Measurements from ENCODE around the gene TBX20.
"Not testable (repeated sequence)": the region's sequence is repeated elsewhere in the genome, so short reads cannot be mapped to it uniquely, and the experiment has no call there.

Gene TBX20

GRCh38 chr7:35198370-35199140, 55.3 kb downstream of the TBX20 start:
- not testable (repeated sequence) for DNase-seq

DNA sequence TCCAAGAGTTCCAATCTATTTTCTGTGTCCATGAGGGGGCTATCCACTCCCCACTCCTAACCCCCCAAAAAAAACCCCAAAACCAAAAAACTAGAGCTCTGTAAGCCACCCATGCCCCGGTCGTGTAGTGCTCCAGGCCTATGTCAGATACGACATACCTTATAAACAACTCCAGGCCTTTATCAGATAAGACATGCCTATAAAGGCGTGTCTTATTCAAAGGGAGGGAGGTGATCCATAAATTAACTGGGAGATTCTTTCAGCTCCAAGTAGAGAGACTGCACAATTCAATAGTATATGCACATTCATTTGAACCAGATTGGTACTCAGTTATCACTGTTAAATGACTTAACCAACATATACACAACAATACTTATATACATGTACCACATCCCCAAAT, 62.3 kb downstream of the TBX20 start:
- H3K9me3 ChIP-seq; DNase-seq; H3K4me1 ChIP-seq; H3K36me3 ChIP-seq; H3K4me3 ChIP-seq (ENCODE audit: low read depth, low read length); H3K27me3 ChIP-seq: not testable (repeated sequence)

More at GRCh38 chr7:35198370-35199140, 55.3 kb downstream of the TBX20 start:
- peaks cover 29% of the 10 kb centered on the region for H3K36me3 ChIP-seq
- not testable (repeated sequence) for H3K9me3 ChIP-seq; H3K4me3 ChIP-seq (ENCODE audit: low read depth, low read length); H3K4me1 ChIP-seq; H3K27me3 ChIP-seq

- not testable (repeated sequence) for H3K27me3 ChIP-seq; H3K36me3 ChIP-seq; H3K4me3 ChIP-seq (ENCODE audit: low read depth, low read length); H3K9me3 ChIP-seq; H3K4me1 ChIP-seq; DNase-seq
Measured at GRCh38 chr7:35190146-35190773, 63.6 kb downstream of the TBX20 start.

- peak overlapping the region; percentile 73 for H3K4me3 ChIP-seq (ENCODE audit: low read depth, low read length)
- not testable (repeated sequence) for H3K9me3 ChIP-seq
Measured at GRCh38 chr7:35186751-35187150, 67.1 kb downstream of the TBX20 start.

GRCh38 chr7:35185908-35186731, 67.8 kb downstream of the TBX20 start:
- peak overlapping the region; percentile 73 for H3K4me3 ChIP-seq (ENCODE audit: low read depth, low read length)
- no peaks in the 10 kb centered on the region for H3K9me3 ChIP-seq
- DNase-seq: peak; percentile 74
- peak; percentile 34; the same call in 1 of the 2 replicates for TF ChIP-seq CTCF (IDR thresholded peaks at IDR 0.05; ENCODE audit: low read depth, low read length)
- no peaks in the 10 kb centered on the region for H3K4me1 ChIP-seq
- no peaks in the 10 kb centered on the region for H3K27me3 ChIP-seq
- H3K36me3 ChIP-seq: no peaks in the 10 kb centered on the region

More at GRCh38 chr7:35186751-35187150, 67.1 kb downstream of the TBX20 start:
- DNase-seq, H3K4me1 ChIP-seq, H3K36me3 ChIP-seq, H3K27me3 ChIP-seq: not testable (repeated sequence)

DNA sequence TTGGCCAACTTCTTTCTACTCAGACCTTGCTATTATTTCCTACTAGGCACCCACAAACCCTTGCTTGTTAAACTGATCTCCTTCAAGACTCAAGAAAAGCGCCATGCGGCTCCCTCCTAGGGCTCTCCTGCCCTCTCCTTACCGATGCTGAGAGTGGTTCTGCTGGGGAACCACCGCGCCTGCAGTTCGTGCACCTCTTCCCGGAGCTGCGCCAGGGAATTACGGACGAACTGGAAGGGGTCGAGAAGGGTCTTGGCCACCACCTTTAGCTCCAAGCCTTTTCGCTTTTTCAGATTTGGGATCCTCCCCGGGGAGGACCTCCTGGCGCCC, 68.4 kb downstream of the TBX20 start:
- H3K27me3 ChIP-seq, H3K36me3 ChIP-seq, H3K9me3 ChIP-seq, H3K4me1 ChIP-seq, DNase-seq: not testable (repeated sequence)
- H3K4me3 ChIP-seq (ENCODE audit: low read depth, low read length): peak overlapping the region; percentile 73

GRCh38 chr7:35184961-35185360, 68.9 kb downstream of the TBX20 start:
- not testable (repeated sequence) for H3K27me3 ChIP-seq, H3K4me1 ChIP-seq, H3K9me3 ChIP-seq, H3K36me3 ChIP-seq, DNase-seq
- H3K4me3 ChIP-seq (ENCODE audit: low read depth, low read length): peak overlapping the region; percentile 73

DNA sequence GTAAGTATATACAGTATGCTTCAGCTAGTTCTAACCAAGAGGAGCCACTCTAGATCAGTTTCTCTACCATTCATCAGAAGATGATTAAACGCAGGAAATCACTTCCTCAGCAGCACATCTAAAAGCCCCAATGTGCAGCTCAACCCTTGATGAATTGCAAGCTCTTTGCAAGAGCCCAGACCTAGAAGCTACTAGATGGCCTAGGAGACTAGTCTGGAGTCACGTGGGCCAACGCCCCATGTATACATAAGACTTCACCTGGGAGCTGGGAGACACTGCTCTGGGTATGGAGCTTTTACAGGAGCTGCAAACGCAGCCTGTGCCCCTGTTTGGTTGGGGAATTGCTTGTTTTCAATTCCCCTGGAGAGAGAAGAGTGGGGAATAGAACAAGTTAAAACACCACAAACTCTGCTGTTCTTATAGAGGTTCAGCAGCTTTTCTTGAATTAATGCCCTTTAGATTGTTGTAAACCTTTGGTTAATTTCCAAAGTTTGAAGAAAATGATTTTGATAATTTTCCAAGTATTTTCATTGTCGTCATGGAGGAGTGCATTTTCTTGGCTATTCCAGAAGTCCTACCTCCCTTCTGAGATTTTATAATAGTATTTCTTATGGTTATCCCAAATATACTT, 69.9 kb downstream of the TBX20 start:
- H3K9me3 ChIP-seq; H3K27me3 ChIP-seq; H3K4me3 ChIP-seq (ENCODE audit: low read depth, low read length); DNase-seq; H3K36me3 ChIP-seq; H3K4me1 ChIP-seq: not testable (repeated sequence)

- H3K36me3 ChIP-seq; H3K9me3 ChIP-seq; H3K27me3 ChIP-seq; H3K4me1 ChIP-seq; H3K4me3 ChIP-seq (ENCODE audit: low read depth, low read length); DNase-seq: not testable (repeated sequence)
Measured at GRCh38 chr7:35180665-35181064, 73.2 kb downstream of the TBX20 start.

DNA sequence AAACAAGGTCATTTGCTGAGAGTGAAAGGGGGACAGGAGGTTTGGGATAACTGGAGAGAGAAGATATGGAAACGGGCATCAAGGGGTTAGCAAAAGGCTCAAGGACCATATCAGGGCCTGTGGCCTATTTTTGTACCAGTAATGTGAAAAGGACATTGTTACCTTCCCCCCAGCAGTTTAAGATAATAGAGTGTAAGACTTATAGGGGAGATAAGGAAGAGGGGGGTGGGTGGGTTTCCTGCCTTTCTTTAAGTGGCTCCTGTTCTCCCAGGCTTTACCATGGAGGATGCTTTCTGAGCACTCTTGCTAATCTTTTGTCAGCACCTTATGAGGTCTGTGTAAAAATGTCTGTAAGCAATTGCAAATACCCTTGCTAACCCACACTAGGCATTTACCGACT, 80.7 kb downstream of the TBX20 start:
- not testable (repeated sequence) for H3K9me3 ChIP-seq; DNase-seq; H3K4me1 ChIP-seq; H3K4me3 ChIP-seq (ENCODE audit: low read depth, low read length); H3K27me3 ChIP-seq; H3K36me3 ChIP-seq

- not testable (repeated sequence) for H3K4me3 ChIP-seq (ENCODE audit: low read depth, low read length); DNase-seq; H3K27me3 ChIP-seq
Measured at GRCh38 chr7:35172131-35172530, 81.8 kb downstream of the TBX20 start.

DNA sequence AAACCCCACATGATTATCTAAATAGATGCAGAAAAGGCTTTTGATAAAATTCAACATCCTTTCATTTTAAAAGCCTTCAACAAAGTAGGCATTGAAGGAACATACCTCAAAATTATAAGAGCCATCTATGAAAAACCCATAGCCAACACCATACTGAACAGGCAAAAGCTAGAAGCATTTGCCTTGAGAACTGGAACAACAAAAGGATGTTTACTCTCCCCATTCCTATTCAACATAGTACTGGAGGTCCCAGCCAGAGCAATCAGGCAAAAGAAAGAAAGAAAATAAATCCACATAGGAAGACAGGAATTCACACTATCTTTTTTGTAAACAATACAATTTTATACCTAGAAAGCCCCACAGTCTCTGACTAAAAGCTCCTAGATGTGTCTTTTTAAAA, 86.2 kb downstream of the TBX20 start:
- not testable (repeated sequence) for H3K4me3 ChIP-seq (ENCODE audit: low read depth, low read length); H3K36me3 ChIP-seq; H3K9me3 ChIP-seq; DNase-seq; H3K4me1 ChIP-seq; H3K27me3 ChIP-seq

More at GRCh38 chr7:35172131-35172530, 81.8 kb downstream of the TBX20 start:
- not testable (repeated sequence) for H3K4me1 ChIP-seq, H3K9me3 ChIP-seq, H3K36me3 ChIP-seq

DNA sequence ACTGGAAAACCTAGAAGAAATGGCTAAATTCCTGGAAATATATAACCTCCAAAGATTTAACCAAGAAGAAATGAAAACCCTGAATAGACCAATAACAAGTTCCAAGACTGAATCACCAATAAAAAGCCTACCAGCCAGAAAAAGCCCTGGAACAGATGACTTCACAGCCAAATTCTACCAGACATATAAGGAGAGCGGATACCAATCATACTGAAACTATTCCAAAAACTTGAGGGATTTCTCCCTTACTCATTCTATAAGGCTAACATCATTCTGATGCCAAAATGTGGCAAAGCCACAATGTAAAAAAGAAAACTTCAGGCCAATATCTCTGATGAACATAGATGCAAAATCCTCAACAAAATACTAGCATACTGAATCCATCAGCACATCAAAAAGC, 86.7 kb downstream of the TBX20 start:
- not testable (repeated sequence) for DNase-seq; H3K27me3 ChIP-seq; H3K9me3 ChIP-seq; H3K36me3 ChIP-seq; H3K4me1 ChIP-seq; H3K4me3 ChIP-seq (ENCODE audit: low read depth, low read length)

DNA sequence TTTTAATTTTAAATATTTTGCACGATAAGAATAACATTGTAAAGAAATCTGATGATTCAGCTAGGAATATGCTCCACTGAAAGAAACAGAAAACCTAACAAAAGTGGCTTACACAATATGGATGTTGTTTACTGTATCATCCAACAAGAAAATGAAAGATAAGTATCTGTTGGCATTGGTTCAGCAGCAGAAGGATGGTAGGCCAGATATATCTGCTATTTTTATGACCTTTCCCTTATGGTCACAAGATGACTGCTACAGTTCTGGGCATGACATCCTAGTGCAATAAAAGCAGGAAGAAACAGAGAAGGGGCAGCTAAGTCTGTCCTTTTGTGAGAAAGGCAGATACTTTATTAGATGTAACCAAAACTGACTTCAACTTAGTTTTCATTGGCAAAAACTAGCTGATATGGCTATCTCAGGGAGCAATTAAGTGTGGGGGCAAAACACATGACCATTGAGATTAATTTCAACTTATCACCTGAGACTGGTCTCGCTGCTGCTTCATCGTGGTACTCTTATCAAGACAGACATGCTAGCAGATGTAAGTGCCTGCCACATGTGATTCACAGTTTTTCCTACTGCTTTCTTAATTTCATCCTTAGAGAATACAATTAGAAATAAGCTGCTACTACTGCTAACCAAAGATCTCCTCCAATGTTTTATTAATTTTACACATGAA, 92.7 kb downstream of the TBX20 start:
- DNase-seq; H3K27me3 ChIP-seq; H3K4me3 ChIP-seq (ENCODE audit: low read depth, low read length); H3K36me3 ChIP-seq; H3K9me3 ChIP-seq; H3K4me1 ChIP-seq: not testable (repeated sequence)
